Transverse colon (tissue), 3 donors: ENCODE measurements around the gene CLDN8.

Source experiments
- CTCF ChIP-seq, 5 experiments: fragments of 200-600 bp in 3 of 5; fragments of 450-650 bp in 2 of 5; sonication (generic) in 3 of 5; IDR thresholded peaks; 1 replicate in 2 of 5; 2 replicates in 3 of 5; pipeline ENCODE4 v1.5.1; 2016 to 2017; ENCODE audit warnings: antibody characterized with exemption in 5 of 5, inconsistent platforms in 3 of 5, mild to moderate bottlenecking in 2 of 5, moderate library complexity in 1 of 5
- POLR2A ChIP-seq: fragments of 450-650 bp; IDR thresholded peaks from one replicate; pipeline ENCODE4 v1.6.1; 2016; ENCODE audit warnings: antibody characterized with exemption, mild to moderate bottlenecking, moderate library complexity

- TF ChIP-seq CTCF (IDR thresholded peaks at IDR 0.05) (no peak), POLR2A (no peak)
Observed at GRCh38 chr21:30222724-30223123, 6.8 kb upstream of the CLDN8 start.
